ENCODE measurements around the gene RNF212B. TPM values are rescaled to one million over a fixed set of nuclear protein-coding genes. Genes with fewer than 3 reads are reported as not detected.

Gene RNF212B
- total and polyA plus RNA-seq, 2 of the 13 experiments (the other 11 are each of a cell fraction or from before 2014, with no cell fraction given), result 0.05 TPM; not detected in 1

DNA sequence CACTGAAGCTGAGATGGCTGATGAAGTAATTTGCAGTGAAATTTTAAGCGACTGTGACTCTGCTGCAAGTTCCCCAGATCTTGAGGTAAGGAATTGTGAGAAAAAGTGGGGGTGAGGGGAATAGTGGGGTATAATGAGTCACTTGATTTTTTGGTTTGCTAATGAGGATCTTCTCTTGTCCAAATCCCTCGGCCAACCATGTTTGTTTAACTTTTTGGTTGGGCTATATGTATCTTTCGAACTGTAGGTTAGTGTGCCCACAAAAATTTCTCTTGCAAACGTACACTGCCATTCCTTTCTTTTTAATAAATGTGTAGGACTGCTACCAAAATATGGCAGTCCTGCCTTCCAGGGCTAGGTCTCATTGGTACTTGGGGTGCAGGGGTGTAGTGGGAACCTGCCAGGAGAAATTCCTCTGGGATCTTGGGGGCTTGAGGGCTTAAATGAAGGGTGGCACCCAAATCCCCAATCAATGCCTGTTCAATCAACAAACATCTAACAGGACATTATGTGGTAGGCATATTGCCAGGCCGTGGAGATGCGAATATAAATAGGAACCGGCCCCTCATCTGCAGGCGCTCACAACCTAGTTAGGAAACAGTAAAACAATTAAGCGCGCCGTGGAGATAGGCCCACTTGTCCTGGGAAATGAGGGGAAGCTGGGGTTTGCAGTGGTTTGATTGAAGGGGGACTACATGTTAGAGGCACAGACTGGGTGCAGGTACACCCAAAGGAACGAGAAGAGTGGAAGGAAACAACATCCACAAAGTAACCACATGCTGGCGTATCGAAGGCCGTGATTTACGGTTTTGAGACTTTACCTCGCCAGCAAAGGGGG is 82.2 kb downstream of the RNF212B start (continued):
- TF ChIP-seq, protein P1, sequence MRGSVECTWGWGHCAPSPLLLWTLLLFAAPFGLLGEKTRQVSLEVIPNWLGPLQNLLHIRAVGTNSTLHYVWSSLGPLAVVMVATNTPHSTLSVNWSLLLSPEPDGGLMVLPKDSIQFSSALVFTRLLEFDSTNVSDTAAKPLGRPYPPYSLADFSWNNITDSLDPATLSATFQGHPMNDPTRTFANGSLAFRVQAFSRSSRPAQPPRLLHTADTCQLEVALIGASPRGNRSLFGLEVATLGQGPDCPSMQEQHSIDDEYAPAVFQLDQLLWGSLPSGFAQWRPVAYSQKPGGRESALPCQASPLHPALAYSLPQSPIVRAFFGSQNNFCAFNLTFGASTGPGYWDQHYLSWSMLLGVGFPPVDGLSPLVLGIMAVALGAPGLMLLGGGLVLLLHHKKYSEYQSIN (CRISPR knock-in tag; IDR thresholded peaks at IDR 0.05; ENCODE audit: borderline replicate concordance), result no peak
- peak; percentile 19; the same call in 1 of the 2 replicates for TF ChIP-seq ZSCAN22 (CRISPR knock-in tag; IDR thresholded peaks at IDR 0.05)
- TF ChIP-seq, protein P2, sequence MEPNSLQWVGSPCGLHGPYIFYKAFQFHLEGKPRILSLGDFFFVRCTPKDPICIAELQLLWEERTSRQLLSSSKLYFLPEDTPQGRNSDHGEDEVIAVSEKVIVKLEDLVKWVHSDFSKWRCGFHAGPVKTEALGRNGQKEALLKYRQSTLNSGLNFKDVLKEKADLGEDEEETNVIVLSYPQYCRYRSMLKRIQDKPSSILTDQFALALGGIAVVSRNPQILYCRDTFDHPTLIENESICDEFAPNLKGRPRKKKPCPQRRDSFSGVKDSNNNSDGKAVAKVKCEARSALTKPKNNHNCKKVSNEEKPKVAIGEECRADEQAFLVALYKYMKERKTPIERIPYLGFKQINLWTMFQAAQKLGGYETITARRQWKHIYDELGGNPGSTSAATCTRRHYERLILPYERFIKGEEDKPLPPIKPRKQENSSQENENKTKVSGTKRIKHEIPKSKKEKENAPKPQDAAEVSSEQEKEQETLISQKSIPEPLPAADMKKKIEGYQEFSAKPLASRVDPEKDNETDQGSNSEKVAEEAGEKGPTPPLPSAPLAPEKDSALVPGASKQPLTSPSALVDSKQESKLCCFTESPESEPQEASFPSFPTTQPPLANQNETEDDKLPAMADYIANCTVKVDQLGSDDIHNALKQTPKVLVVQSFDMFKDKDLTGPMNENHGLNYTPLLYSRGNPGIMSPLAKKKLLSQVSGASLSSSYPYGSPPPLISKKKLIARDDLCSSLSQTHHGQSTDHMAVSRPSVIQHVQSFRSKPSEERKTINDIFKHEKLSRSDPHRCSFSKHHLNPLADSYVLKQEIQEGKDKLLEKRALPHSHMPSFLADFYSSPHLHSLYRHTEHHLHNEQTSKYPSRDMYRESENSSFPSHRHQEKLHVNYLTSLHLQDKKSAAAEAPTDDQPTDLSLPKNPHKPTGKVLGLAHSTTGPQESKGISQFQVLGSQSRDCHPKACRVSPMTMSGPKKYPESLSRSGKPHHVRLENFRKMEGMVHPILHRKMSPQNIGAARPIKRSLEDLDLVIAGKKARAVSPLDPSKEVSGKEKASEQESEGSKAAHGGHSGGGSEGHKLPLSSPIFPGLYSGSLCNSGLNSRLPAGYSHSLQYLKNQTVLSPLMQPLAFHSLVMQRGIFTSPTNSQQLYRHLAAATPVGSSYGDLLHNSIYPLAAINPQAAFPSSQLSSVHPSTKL (CRISPR knock-in tag; IDR thresholded peaks at IDR 0.05), result no peak
- TF ChIP-seq SP1 (IDR thresholded peaks at IDR 0.05), result no peak
- 0 out of 2 replicates have a peak, but pooled peaks have one; percentile 27 for TF ChIP-seq SP1 (CRISPR knock-in tag; IDR thresholded peaks at IDR 0.05)
- TF ChIP-seq, protein P3, sequence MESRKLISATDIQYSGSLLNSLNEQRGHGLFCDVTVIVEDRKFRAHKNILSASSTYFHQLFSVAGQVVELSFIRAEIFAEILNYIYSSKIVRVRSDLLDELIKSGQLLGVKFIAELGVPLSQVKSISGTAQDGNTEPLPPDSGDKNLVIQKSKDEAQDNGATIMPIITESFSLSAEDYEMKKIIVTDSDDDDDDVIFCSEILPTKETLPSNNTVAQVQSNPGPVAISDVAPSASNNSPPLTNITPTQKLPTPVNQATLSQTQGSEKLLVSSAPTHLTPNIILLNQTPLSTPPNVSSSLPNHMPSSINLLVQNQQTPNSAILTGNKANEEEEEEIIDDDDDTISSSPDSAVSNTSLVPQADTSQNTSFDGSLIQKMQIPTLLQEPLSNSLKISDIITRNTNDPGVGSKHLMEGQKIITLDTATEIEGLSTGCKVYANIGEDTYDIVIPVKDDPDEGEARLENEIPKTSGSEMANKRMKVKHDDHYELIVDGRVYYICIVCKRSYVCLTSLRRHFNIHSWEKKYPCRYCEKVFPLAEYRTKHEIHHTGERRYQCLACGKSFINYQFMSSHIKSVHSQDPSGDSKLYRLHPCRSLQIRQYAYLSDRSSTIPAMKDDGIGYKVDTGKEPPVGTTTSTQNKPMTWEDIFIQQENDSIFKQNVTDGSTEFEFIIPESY (CRISPR knock-in tag; IDR thresholded peaks at IDR 0.05), result peak; percentile 93; the same call in 1 of the 2 replicates
- TF ChIP-seq, protein P4, sequence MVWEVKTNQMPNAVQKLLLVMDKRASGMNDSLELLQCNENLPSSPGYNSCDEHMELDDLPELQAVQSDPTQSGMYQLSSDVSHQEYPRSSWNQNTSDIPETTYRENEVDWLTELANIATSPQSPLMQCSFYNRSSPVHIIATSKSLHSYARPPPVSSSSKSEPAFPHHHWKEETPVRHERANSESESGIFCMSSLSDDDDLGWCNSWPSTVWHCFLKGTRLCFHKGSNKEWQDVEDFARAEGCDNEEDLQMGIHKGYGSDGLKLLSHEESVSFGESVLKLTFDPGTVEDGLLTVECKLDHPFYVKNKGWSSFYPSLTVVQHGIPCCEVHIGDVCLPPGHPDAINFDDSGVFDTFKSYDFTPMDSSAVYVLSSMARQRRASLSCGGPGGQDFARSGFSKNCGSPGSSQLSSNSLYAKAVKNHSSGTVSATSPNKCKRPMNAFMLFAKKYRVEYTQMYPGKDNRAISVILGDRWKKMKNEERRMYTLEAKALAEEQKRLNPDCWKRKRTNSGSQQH (CRISPR knock-in tag; IDR thresholded peaks at IDR 0.05; ENCODE audit: low read depth), result no peak
- TF ChIP-seq, protein P5, sequence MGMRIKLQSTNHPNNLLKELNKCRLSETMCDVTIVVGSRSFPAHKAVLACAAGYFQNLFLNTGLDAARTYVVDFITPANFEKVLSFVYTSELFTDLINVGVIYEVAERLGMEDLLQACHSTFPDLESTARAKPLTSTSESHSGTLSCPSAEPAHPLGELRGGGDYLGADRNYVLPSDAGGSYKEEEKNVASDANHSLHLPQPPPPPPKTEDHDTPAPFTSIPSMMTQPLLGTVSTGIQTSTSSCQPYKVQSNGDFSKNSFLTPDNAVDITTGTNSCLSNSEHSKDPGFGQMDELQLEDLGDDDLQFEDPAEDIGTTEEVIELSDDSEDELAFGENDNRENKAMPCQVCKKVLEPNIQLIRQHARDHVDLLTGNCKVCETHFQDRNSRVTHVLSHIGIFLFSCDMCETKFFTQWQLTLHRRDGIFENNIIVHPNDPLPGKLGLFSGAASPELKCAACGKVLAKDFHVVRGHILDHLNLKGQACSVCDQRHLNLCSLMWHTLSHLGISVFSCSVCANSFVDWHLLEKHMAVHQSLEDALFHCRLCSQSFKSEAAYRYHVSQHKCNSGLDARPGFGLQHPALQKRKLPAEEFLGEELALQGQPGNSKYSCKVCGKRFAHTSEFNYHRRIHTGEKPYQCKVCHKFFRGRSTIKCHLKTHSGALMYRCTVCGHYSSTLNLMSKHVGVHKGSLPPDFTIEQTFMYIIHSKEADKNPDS (CRISPR knock-in tag; IDR thresholded peaks at IDR 0.05), result no peak
- TF ChIP-seq KDM1A (CRISPR knock-in tag; IDR thresholded peaks at IDR 0.05), result no peak
- no peak for TF ChIP-seq NR2C2 (CRISPR knock-in tag; IDR thresholded peaks at IDR 0.05; ENCODE audit: borderline replicate concordance)
- TF ChIP-seq ZNF558 (CRISPR knock-in tag; IDR thresholded peaks at IDR 0.05; ENCODE audit: borderline replicate concordance), result no peak
- TF ChIP-seq CENPT (CRISPR knock-in tag; IDR thresholded peaks at IDR 0.05; ENCODE audit: low read depth), result no peak
- TF ChIP-seq, protein P6, sequence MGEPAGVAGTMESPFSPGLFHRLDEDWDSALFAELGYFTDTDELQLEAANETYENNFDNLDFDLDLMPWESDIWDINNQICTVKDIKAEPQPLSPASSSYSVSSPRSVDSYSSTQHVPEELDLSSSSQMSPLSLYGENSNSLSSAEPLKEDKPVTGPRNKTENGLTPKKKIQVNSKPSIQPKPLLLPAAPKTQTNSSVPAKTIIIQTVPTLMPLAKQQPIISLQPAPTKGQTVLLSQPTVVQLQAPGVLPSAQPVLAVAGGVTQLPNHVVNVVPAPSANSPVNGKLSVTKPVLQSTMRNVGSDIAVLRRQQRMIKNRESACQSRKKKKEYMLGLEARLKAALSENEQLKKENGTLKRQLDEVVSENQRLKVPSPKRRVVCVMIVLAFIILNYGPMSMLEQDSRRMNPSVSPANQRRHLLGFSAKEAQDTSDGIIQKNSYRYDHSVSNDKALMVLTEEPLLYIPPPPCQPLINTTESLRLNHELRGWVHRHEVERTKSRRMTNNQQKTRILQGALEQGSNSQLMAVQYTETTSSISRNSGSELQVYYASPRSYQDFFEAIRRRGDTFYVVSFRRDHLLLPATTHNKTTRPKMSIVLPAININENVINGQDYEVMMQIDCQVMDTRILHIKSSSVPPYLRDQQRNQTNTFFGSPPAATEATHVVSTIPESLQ (CRISPR knock-in tag; conservative IDR thresholded peaks at IDR 0.05), result no peak
- no peak for TF ChIP-seq ZNF331 (CRISPR knock-in tag; IDR thresholded peaks at IDR 0.05)
- TF ChIP-seq ZSCAN12 (CRISPR knock-in tag; IDR thresholded peaks at IDR 0.05), result no peak

Data from HepG2 (cell line).